SU-DHL-6 (cell line): ENCODE measurements around the gene MTFR1L.

Source experiments
- H2AFZ ChIP-seq: fragments of 200-600 bp; sonication (generic); 2 replicates; pipeline ENCODE4 v1.6.1; 2014; ENCODE audit warnings: low read depth, mild to moderate bottlenecking, moderate library complexity, mixed read lengths, antibody characterized with exemption, low read length; ENCODE audit not compliant: severe bottlenecking
- H3F3A ChIP-seq: fragments of 200-600 bp; shearing (Covaris generic); 2 replicates; pipeline ENCODE4 v1.6.0; 2016; ENCODE audit warnings: antibody characterized with exemption, mild to moderate bottlenecking; ENCODE audit not compliant: insufficient read depth
- H3K27ac ChIP-seq: fragments of 200-600 bp; sonication (generic); 2 replicates; pipeline ENCODE4 v1.5.1; 2016; ENCODE audit warnings: low read depth, mild to moderate bottlenecking, low read length, moderate library complexity, mixed read lengths
- H3K27me3 ChIP-seq: fragments of 200-600 bp; sonication (generic), shearing (Covaris generic); 2 replicates; pipeline ENCODE4 v1.6.0; 2014; ENCODE audit warnings: mild to moderate bottlenecking, low read length
- H3K36me3 ChIP-seq: fragments of 200-600 bp; sonication (generic); 2 replicates; pipeline ENCODE4 v1.6.1; 2014; ENCODE audit warnings: mild to moderate bottlenecking, low read length, mixed read lengths
- H3K4me2 ChIP-seq: fragments of 300-600, 200-600 bp; shearing (Covaris generic), sonication (generic); 2 replicates; pipeline ENCODE4 v1.6.0; 2014; ENCODE audit warnings: low read length, low read depth, mild to moderate bottlenecking; ENCODE audit not compliant: poor library complexity, severe bottlenecking
- H3K4me3 ChIP-seq: fragments of 200-600 bp; sonication (generic); 2 replicates; pipeline ENCODE4 v1.5.1; 2014; ENCODE audit warnings: antibody characterized with exemption, low read length, mild to moderate bottlenecking, mixed read lengths; ENCODE audit not compliant: insufficient read depth, poor library complexity, severe bottlenecking
- H3K79me2 ChIP-seq: fragments of 200-600 bp; sonication (generic); 2 replicates; pipeline ENCODE4 v1.6.1; 2014; ENCODE audit warnings: mild to moderate bottlenecking, low read length, moderate library complexity; ENCODE audit not compliant: insufficient read depth
- H3K9ac ChIP-seq: fragments of 200-600 bp; sonication (generic); 2 replicates; pipeline ENCODE4 v1.7.0; 2014; ENCODE audit warnings: mild to moderate bottlenecking, low read length
- H3K9me2 ChIP-seq: fragments of 200-600 bp; sonication (generic); replicated peaks from 2 replicates; pipeline ENCODE4 v1.6.1; 2014; ENCODE audit warnings: low read length; ENCODE audit not compliant: insufficient read depth
- H3K9me3 ChIP-seq: fragments of 200-600 bp; sonication (generic); 2 replicates; pipeline ENCODE4 v1.6.1; 2014; ENCODE audit warnings: low read length, mixed read lengths; ENCODE audit not compliant: insufficient read depth
- H4K20me1 ChIP-seq: fragments of 200-600 bp; sonication (generic); 2 replicates; pipeline ENCODE4 v1.6.1; 2014; ENCODE audit warnings: low read depth, mild to moderate bottlenecking, antibody characterized with exemption, low read length, moderate library complexity, mixed read lengths
- CTCF ChIP-seq: fragments of 200-600 bp; sonication (generic); IDR thresholded peaks from one replicate; pipeline ENCODE4 v1.5.1; 2017; ENCODE audit warnings: antibody characterized with exemption, mild to moderate bottlenecking, low read length, moderate library complexity; ENCODE audit not compliant: insufficient read depth, poor library complexity, severe bottlenecking
- EZH2phosphoT487 ChIP-seq: fragments of 200-600 bp; sonication (generic), shearing (Covaris generic); conservative IDR thresholded peaks from 2 replicates; pipeline ENCODE4 v1.6.1; 2018; ENCODE audit warnings: mild to moderate bottlenecking, antibody characterized with exemption, low read length, moderate library complexity, mixed read lengths

MTFR1L gene

GRCh38 chr1:25813734-25814471 is 5.9 kb upstream of the MTFR1L start:
- Histone ChIP-seq H3F3A (no peaks in the 10 kb centered on the region), H3K4me2 (no peak overlapping the region), H2AFZ (no peak overlapping the region), H3K9ac (no peak overlapping the region), H3K27ac (no peak overlapping the region), H3K79me2 (no peaks in the 10 kb centered on the region), H3K9me2 (no peaks in the 10 kb centered on the region), H3K9me3 (no peaks in the 10 kb centered on the region), H3K36me3 (no peaks in the 10 kb centered on the region), H4K20me1 (no peaks in the 10 kb centered on the region), H3K27me3 (no peaks in the 10 kb centered on the region), H3K4me3 (no peak overlapping the region)
- no peak for TF ChIP-seq EZH2phosphoT487
- TF ChIP-seq CTCF, result no peak

GRCh38 chr1:25814549-25815087 is 5.1 kb upstream of the MTFR1L start:
- Histone ChIP-seq H2AFZ (no peak overlapping the region), H3K36me3 (no peaks in the 10 kb centered on the region), H3K9me2 (no peaks in the 10 kb centered on the region), H3K9ac (no peak overlapping the region), H3K9me3 (no peaks in the 10 kb centered on the region), H3F3A (no peaks in the 10 kb centered on the region), H3K4me2 (no peak overlapping the region), H3K27ac (no peak overlapping the region), H4K20me1 (no peaks in the 10 kb centered on the region), H3K4me3 (no peak overlapping the region), H3K27me3 (no peaks in the 10 kb centered on the region), H3K79me2 (no peaks in the 10 kb centered on the region)
- no peak for TF ChIP-seq EZH2phosphoT487

GRCh38 chr1:25815208-25816111 is 4.3 kb upstream of the MTFR1L start:
- no peak overlapping the region for H3K4me3 ChIP-seq
- H2AFZ ChIP-seq, result no peak overlapping the region
- H3K9me2 ChIP-seq, result no peaks in the 10 kb centered on the region
- no peak overlapping the region for H3K27ac ChIP-seq
- no peaks in the 10 kb centered on the region for H3K27me3 ChIP-seq
- no peak overlapping the region for H3K4me2 ChIP-seq
- H3K9ac ChIP-seq, result no peak overlapping the region
- H3K79me2 ChIP-seq, result no peaks in the 10 kb centered on the region
- no peaks in the 10 kb centered on the region for H4K20me1 ChIP-seq
- no peaks in the 10 kb centered on the region for H3K36me3 ChIP-seq
- no peak for TF ChIP-seq CTCF
- no peak for TF ChIP-seq EZH2phosphoT487
- no peaks in the 10 kb centered on the region for H3F3A ChIP-seq
- H3K9me3 ChIP-seq, result no peaks in the 10 kb centered on the region
